COLO668 (cell line): ENCODE results near the gene JDP2.
A peak's percentile ranks its signal among the peaks of the same experiment; 100 is the strongest.

Experiments used
- DNase-seq: peaks from one replicate; lab custom pipeline; 2025; ENCODE audit not compliant: unreplicated experiment; lab: John Stamatoyannopoulos, UW

Gene JDP2

DNA sequence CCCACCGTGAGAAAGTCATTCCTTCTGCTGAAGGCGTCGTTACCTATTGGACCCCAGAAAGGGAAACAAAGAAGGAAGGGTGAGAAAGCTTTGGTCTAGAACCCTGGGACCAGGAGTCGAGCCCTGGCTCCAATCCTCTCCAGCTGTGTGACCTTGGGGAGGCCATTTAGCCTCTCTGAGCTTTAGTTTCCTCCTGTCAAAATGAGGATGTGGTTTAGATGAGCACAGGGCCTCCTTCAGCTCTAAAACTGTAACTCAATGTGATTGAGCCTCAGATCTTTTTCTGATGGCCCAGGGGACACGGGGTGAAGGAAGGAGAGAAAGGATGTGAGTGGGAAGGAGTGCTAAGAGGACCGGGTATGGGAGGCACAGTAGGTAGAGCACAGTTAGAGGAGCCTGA is 7.7 kb downstream of the JDP2 start:
- DNase-seq: no peak

GRCh38 chr14:75437201-75438143 is 9.7 kb downstream of the JDP2 start:
- DNase-seq: no peak

- no peak for DNase-seq
Observed at GRCh38 chr14:75438486-75439080, 10.8 kb downstream of the JDP2 start.

DNA sequence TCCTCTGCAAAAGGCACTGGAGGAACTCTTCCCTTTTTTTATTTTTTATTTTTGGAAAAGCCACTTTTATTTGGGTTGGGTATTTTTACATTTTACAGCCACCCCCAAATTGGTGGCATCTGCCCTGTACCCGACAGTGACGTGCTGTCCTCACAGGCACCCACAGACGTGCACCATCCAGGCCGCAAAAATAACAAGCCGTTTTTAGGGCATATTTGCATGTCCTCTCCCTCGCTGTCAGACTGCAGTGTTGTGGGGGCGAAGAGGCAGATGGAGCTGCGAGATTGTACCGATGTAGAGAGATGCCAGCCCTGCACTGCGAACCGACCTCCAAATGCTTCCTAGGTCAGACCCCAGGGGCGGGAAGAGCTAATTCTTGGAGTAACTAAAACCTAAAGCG is 12.2 kb downstream of the JDP2 start:
- DNase-seq: no peak

- DNase-seq: no peak
Observed at GRCh38 chr14:75440733-75441477, 13.1 kb downstream of the JDP2 start.

GRCh38 chr14:75441728-75442127 is 13.9 kb downstream of the JDP2 start:
- DNase-seq: no peak

DNA sequence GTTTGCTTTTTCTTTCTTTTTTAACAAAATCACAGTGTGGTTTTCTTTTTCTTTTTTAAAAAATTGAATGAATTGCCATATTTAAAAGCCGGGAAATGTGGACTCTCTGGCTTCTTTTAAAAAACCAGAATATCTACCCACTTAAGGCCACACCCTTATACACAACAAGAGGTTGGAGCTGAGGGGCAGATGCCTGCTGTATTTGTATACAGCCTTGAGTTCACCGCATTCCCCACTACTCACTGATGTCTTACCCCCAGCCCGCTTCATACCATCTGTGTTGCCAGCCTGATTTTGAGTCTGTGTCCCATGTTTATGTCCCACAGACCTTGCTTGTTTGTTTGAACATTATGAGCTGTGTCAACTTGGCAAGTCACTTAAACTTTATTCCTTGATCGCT is 14.3 kb downstream of the JDP2 start:
- no peak for DNase-seq

DNA sequence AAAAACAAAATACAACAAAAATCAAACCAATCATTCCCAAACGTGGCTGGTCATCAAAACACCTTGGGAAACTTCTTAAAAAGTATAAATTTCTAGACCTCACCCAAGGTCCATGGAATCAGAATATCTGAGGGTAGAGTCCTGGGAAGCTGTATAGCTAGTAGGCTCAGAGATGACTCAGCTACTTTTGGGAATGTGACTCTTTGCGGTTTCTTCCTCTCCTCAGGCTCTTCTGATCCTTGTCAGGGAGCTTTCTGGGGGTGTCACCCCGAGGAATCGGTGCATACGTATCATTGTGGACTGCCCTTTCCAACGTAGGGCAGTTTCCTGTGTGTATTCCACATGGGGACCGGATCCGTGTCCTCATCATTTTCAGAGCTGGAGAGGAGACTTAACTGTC is 14.8 kb downstream of the JDP2 start:
- DNase-seq: no peak

DNA sequence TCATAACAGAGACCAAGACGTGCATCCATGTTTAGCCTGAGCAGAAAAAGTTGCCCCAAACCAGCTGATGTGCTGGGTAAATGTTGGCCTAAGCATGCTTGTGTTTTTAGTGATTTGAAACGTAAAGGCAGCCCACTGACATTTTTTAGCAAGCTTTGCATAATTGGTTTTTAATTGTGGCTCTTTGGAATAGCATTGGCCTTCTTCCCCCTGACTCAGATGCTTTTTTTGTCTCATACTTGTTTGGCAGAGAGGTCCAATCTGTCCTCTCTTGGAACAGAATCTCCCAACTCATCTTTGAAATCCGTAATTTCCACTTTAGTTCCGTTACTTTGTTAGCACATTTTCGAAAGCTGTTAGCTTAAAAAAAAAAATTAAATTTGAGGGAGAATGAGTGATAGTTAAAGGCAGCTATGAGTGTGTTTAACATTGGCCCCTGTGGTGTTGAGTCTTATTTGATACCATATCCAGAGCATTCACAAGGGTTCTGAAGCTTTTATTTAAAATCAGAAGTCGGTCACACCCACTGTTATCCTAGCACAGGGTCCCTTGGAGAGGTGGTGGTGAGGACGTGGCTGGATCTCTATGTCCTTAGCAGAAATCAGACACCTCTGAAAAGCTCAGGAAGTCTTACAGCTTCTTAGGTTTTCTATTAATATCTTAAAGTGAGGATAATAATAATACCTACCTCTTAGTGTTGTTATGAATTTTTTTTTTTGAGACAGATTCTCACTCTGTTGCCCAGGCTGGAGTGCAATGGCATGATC is 15.6 kb downstream of the JDP2 start:
- DNase-seq: no peak

DNA sequence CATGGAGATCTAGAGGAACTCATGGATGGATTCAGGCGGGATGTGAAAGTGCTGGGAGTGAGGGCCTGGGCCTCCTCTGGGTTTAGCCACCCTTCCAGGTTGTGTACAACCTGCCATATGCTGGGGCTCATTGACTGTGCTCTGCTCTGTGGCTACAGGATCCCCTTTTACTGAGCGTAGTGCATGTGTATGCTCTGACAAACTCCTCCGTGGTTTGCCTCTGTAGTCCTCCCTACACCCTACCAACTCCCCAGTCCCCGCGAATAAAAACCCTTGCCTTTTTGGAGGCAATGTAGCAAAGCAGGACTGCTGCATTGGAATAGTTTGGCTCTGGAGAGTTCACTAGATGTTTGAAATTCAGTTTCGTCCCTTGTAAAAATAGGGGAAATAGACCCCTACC is 17.4 kb downstream of the JDP2 start:
- DNase-seq: no peak

GRCh38 chr14:75445963-75446362 is 18.1 kb downstream of the JDP2 start:
- DNase-seq: no peak

DNA sequence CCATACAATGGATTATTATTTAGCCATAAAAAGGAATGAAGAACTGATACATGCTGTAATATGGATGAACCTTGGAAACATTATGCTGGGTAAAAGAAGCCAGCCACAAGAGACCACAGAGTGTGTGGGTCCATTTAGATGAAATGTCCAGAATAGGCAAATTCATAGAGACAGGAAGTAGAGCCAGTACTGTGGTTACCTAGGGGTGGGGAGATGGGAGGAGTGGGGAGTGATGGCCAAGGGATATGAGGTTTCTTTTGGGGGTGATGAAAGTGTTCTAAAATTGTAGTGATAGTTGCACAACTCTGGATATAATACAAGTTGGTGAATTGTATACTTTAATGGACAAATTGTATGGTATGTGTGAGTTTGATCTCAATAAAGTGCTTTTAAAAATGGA is 18.6 kb downstream of the JDP2 start:
- no peak for DNase-seq

DNA sequence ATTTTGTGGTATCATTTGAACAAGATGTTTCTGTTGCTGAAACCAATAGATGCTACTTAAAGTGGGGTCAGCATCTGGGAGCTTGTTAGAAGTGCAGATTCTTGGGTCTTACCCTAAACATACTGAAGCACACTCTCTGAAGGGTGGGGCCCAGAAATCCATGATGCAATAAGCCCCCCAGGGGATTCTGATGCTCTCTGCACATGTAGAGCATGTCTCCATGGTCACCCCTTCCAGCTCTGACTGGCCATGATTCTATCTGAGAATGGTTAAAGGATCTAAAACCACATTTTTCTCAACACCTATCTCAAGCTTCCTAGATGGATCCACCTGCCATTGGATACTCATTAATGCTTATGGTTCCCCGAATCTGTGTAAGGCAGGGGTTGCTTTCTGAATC is 20.4 kb downstream of the JDP2 start:
- no peak for DNase-seq

DNA sequence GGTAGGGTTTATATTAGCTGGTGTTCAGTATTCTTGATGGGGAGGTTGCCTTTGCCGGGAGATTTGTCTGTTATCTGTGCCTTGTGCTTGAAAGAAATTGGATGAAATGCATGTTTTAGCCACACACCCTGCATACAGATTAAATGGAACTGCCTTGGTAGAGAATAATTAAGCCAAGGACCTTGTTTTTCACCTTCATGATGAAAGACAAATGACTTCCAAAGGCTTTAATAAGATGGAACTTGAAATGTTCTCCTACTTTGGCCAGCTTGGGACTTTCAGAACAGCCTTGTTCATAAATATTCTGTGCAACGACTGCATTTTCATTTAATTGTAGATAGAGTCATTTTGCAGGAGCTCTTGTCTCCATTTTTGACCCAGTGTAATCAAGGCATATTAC is 21.2 kb downstream of the JDP2 start:
- no peak for DNase-seq

DNA sequence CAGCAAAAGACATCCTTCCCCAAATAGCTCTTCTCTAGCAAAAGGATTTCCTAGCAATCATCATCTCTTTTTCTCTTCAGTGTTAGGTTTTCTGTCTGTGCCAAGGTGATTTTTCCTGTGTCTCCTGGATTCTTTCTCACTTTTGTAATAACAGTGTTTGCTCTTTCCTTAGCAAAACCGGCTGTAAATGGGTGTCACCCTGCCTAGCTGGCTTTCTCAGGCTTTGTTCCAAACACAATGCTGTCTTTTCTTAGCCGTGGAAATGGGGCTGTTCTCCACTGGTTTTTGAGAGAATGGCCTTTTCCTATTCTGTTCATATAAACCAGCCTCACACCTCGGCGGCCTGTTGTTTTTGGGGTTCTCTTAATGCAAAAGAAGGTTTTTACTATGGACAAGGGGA is 21.9 kb downstream of the JDP2 start:
- no peak for DNase-seq

DNA sequence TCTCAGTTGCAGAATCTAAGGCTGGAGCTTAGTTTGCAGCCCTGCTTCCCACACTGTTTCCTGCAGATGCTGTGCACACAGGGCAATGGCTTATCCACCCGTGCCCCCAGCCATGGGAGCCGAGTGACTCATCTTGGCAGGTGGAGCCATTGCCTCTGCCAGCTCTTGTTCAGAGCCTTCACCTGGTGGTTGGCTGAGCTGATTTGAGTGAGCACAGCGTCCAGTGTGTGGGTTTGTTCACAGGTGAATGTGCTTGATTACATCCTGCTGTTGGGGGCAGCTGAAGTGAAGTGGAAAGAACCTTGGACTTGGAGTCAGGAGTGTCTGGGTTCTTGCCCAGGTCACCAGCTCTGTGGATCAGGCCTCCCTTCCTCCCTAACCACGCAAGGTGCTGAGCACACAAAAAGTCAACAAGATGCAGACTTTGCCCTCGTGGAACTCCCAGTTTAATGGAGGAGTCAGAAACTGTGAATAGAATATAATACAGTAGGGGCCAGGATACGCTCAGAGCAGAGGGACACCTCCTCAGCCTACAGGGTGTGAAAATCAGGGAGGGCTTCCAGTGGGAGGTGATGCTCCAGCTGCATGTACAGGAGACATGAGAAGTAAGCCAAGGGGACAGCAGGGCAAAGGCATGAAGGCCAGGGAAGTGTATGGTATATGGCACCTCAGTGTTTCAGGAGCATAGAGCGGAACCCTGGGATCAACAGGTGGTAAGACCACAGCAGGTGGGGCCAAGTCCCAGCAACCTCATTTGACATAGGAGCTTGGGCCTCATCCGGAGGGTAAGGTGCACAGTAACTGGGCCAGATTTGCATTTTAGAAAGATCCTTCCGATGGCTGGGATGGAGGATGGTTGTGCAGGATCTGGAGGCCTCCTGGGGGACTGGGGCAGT is 22.8 kb downstream of the JDP2 start:
- DNase-seq: peak; percentile 87

DNA sequence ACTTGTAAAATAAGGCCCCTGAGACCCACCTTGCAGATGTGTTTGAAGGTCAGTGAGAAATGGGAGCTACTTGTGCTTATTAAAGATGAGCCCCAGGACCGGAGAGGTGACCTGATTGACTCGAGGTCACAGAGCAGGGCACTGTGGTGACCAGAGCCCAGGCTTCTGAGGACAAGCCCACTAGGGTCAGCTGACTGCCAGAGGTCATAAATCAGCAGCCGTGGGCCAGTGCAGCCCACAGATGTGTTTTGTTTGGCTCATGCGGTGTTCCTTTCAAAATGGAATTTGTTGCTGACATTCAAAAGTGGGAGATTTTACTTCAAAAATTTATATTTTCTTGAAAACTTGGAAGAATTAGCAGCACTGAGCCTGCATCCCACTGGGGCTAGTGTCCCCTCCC is 24.5 kb downstream of the JDP2 start:
- no peak for DNase-seq

DNA sequence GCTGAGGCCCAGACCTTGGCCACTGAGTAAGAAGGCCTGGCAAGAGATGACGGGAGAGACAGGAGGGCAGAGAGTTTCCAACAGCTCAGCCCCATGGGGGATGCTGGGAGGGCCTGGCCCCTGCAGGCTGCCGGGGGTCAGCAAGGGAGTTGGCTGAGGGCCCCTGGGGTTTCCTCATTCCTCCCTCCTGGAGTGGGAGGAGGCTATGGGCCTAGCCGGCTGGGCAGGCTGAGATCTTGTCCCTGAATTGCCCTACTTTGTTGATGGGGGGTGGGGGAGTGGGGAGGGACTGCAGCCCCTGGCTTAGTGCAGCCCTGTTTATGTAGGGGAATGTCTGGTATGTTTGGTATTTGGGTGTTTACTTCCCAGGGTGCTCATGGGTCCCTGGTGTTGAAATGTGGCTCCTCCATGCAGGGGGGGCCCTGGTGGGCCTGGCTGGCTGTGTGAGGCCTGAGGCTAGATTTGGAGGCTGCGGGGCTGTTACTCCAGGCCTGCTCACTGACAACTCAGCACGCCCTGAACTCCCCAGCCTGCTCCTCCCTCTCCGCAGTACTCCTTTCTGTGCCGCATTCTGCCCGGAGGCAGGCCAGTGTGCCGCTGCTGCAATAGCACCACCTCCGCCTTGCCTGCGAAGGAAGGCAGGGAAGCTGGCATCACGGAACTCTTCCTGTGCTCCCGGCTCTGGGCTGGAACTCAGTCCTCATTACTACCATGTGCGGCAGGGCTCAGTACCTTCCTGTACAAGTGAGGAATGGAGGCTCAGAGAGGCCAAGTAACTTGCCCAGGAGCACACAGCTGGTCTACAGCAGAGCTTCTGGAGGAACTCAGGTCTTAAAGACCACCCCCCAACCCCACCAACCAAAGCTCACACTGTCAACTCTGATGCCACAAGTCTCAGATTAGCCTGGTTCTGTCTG is 25.3 kb downstream of the JDP2 start:
- DNase-seq: no peak

- no peak for DNase-seq
Observed at GRCh38 chr14:75453817-75454434, 26.1 kb downstream of the JDP2 start.
